GM19372 (cell line): Measurements from ENCODE around the gene PGGHG.
"Not testable (repeated sequence)": the region's sequence is repeated elsewhere in the genome, so short reads cannot be mapped to it uniquely, and the experiment has no call there.

Source experiments
- ATAC-seq: cut with Tn5 transposase; IDR thresholded peaks from one replicate; pipeline ENCODE4 v1.9.1; 2021; ENCODE audit warnings: mild to moderate bottlenecking, low read depth, moderate library complexity; ENCODE audit not compliant: unreplicated experiment

The PGGHG gene

DNA sequence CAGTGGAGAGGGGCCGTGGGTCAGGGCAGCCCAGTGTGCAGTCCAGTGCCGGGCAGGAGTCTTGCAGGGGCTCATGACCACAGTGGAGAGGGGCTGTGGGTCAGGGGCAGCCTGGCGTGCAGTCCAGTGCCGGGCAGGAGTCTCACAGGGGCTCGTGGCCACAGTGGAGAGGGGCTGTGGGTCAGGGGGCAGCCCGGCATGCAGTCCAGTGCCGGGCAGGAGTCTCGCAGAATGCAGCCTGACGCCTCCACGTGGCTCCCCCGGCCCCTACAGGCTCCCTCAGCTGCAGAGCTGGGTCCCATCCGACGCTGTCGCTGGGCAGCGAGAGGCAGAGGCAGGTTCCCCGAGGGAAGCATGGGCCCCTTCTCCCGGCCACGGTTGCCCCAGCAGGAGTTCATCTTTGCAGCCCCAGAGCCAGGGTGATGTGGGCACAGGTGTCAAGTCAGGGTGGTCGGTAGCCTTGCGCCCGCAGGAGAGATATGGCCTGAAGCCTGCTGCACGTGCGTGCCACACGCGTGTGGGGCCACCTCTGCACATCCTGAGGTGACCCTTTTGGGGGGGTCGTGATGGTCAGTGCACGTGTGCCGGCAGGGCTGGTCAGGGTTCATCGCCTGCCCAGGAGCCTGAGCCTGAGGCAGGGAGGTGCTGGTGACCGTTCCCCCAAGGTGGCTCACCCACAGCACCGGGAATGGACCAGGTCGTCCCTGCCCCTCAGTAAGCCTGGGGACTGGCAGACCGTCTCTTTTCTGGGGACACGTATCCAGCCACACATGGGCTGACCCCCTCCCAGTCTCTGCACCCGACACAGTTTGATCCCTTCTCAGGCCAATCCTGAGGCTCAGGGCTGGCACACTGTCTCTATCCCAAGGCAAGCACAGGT lies 7.5 kb downstream of the PGGHG start:
- ATAC-seq, result no peak

DNA sequence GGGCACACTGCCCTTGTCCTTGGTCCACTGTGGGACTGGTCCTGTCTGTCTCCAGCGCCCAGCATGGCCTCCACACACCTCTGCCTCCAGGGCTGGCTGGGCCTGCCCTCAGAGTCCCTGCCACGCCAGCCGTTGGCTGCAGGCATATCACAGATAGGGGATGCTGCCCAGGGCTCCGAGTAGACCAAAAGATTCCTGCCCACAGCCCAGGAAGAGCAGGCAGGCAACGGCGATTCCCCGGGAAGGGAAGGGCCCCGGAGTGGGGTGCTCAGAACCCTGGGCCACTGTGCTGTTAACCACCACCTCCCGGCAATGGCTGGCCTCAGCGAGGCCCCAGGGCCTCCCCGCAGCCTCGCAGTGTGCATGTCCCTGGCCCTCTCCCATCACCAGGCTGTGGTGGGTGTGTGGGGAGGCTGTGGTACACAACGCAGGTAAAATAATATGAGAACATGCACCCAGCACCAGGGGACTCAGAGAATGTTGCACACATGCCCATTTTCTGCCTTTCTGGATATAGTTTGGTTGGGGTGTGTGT lies 8.2 kb downstream of the PGGHG start:
- no peak for ATAC-seq

DNA sequence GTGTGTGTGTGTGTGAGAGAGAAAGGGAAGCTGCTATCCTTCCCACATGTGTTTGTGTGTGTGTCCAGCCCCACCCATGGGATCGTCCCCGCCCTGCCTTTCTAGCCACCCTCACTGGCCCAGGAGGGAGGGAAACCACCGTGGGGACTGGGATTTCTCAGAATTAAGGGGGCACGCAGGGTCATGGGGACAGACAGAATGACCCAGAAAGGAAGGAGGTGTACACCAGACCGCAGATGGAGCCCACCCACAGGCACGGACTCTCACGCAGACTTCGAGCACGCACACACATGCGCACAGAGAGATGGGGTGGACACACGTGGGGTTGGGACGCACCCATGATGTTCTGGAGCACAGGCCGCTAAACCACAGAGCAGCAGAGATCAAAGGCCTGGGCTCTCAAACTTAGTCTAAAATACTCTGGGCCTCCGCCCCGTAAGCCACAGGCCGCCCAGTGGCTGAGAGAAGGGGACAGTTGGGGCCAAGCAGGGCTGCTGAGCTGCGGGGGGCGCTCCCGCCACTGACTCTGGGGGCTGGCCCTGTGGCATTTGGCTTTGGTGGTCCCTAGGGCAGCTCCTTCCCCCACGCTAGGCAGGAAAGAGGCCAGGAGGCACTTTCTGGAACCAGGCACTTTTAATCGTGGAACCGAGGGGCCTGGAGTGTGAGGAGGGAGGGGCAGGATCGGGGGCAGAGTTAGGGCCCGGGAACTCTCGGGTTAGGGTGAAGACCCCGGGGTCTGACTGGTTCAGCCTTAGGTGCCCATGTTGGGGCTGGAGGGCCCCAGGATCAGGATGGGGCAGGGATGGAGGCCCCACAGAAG lies 8.9 kb downstream of the PGGHG start:
- no peak for ATAC-seq

DNA sequence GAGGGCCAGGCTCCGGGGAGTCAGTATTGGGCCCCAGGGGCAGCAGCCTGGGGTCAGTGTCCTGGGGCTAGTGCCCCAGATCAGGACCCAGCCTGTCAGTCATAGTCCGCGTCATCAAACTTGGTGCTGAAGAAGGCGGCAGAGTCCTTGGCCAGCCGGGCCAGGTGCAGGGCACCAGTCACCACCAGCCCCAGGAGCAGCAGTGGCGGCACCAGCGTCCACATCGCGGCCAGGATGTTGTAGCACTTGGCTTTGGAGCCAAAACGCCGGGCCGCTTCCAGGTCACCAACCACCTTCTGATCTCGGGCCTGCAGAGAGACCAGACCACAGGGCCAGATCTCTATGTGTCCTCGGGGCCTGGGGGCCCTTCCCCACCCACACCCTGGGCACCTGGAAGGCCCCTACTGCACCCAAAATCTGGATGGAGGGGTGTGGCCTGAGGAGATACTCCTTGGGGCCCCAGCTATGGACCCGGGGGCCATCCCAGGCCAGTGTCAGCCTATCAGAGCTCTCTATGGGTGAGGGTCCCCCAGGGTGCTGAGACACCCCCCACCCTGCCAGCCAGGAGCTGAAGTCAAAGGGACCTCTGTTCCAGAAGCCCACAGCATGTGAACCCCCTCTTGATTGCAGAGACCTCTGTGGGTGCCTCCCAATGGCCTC lies 9.6 kb downstream of the PGGHG start:
- ATAC-seq, result no peak

DNA sequence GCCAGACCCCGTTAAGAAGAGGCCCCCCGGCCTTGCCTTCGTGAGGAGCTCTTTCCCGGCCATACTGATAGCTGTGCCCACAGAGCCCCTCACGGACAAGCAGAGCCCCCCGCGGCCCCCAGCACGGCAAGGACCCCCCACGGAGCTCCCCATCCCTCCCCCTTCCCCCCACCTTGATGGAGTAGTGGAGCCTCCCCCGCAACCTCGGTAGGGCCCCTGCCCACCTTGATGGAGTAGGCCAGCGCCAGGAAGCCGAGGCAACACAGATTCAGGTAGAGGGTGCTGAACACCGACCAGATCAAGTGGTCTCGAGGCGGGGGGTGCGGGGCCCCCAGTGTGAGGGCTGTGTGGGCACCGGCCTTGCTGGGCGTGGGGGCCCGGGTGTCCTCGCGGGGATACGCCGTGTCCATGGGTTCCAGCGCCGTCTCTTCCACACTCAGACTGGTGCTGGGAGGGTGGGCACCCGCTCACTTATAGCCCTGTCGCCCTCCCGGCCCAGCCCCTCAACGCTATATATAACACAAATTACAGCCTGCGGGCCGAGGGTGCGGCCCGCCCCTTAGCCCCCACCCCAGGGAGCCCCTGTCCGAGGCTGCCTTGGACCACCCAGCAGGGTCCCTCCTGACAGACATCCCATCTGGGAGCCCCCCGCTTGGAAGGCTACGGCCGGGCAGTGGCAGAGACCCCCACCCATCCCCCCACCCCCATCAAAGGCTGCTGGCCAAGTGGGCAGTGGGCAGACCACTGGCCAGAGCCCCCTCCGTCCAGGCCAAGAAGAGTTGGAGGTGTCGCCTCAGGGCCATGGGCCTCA lies 10.4 kb downstream of the PGGHG start, which contains the start of gene IFITM5:
IFITM5 (minus strand) TSS at position 446 of the 811 bp plus-strand sequence; CDS start at position 410, 36 bp downstream.
- ATAC-seq, result no peak

DNA sequence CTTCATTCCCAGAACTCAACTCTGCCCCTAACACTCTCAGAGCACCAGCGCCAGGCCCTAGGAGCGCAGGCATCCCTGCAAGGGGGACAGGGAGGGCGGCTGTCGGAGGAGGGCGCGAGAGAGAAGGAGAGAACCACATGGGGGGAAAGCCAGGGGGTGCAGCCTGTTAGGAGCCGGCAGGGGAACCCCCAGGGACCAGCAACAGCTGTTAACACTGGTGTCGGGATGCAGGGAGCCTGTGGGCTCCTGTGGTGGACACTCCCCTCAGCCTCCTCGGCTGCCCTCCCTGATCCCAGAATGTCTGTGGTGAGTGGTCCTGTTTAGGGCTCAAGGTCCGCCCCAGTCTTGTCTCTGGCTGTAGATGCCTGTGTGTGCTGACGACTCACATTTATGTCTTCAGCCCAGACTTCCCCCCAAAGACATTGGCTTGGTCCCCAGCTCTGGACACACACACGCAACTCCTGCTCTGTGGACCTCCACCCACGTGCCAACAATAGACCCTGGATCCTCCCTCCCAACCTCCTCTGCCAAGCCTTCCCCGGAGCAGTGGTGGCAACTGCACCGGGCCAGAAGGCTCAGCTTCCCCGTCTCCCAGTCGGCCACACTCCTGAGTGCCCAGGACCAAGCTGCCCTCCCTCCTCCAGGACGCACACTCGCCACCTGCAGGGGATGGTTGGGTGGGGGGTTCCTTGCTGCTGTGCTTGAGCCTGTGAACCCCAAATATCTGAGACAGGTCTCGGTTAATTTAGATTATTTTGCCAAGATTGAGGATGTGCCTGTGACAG lies 11.2 kb downstream of the PGGHG start:
- no peak for ATAC-seq

DNA sequence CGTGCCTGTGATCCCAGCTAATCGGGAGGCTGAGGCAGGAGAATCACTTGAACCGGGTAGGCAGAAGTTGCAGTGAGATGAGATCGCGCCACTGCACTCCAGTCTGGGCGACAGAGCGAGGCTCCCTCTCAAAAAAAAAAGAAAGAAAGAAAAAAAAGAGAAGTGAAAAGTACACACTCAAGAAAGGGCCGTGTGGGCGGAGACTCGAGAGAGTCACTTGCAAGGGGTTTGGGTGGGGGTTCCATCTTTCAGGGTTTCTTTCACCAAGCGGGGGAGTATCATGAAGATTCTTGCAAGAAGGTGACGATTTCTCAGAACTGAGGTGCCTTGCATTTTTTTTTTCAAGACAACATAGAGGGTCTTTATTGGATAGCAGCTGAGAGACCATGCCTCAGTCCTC lies 14.4 kb downstream of the PGGHG start:
- ATAC-seq, result no peak

DNA sequence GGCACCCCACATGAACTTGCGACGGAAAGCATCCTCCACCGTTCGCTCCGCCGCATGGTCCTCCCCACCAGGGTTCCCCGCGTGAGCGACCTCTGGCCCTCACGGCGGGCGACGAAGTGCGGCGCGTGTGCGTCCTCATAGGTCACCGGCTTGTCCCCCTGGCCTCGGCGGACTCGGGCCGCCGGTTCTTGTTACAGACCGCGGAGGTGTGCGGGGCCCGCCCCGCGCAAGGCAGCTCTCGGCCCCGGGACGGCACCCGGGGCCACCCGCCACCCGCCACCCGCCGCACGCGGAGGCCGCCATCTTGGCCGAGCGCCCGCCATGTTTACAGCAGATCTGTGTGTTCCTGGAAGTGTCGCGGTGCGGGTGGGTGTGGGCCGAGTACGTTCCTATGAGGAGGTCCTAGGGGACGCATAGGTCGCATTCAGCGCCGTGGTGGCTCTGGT lies 15.2 kb downstream of the PGGHG start:
- ATAC-seq, result no peak

DNA sequence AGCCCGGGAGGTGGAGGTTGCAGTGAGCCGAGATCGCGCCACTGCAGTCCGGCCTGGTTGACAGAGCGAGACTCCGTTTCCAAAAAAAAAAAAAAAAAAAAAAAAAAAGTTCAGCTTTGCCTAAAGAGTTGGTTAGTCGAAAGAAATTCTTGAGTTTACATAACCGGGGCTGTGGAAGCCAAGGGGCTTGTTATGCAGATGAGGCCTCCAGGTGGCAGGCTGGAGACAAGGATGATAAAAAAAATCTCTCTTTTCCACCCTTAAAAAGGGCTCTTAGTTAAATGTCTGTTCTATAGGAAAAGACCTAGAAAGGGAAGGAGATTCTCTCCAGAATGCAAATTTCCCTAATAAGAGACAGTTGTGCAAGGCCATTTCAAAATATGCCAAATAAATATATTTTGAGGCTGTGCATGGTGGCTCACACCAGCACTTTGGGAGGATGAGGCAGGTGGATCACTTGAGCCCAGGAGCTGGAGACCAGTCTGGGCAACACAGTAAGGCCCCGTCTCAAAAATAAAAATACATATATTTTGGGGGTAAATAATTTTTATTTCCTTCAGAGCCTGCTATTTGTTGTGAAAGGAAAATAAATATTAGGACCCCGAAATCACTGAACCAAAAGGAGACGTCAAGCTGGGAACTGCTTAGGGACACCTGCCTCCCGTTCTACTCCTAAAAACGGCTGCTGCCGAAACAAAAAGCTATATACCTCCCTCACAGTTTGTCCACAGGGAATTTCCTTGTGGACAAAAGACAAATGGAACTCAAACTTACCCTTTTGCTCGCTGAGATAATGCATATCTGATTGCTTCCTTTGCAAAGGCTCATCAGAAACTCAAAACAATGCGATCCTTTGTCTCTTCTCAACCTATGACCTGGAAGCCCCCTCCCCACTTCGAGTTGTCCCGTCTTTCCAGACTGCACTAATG lies 16.3 kb downstream of the PGGHG start:
- no peak for ATAC-seq

DNA sequence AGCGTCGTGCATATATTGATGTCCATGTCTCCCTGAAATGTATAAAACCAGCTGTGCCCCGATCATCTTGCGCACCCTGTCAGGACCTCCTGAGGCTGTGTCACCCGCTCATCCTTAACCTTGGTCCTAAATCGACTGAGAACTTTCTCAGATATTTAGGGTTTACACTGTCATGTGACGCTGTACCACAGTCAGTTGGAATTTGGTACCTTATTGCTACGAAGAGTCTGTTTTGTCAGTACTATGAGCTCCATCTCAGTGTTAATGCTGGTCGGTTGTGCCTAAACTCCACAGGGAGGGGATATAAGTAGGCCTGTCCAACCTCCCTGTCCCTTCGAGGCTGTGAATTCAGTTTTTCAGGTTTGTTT lies 16.9 kb downstream of the PGGHG start:
- no peak for ATAC-seq

DNA sequence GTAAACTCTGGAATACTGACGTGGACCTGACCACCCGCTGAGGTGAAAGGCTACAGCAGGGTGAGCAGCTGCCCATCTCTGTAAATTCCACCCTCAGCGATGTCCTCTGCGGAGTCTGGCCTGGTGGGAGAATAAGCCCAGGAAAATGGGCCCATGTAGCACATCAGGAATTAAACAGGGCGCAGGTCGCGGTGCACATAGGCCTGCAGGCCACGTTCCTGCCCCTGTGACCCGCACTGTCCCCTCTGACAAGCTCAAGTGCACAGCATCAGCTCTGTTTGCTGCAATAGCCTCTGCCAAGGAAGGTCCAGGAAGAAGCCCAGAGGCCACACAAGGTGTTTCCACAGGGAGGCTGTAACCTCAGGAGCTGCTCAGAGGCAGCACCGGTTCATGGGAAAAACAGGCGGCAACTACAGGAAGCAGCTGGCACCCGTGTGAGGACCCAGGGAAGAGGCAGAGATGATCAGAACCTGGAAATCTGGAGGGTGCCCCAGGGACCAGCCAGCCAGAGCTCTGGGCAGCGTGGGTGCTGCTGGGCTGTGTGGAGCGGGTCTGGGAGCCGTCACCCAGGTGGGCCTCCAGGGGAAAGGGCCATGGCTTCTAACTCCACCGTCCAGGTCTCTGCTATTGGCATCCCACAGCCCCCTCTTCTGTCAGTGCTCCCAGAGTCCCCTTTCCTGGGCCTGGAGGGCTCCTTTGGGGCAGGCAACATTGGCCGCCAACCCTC lies 17.9 kb downstream of the PGGHG start:
- no peak for ATAC-seq

DNA sequence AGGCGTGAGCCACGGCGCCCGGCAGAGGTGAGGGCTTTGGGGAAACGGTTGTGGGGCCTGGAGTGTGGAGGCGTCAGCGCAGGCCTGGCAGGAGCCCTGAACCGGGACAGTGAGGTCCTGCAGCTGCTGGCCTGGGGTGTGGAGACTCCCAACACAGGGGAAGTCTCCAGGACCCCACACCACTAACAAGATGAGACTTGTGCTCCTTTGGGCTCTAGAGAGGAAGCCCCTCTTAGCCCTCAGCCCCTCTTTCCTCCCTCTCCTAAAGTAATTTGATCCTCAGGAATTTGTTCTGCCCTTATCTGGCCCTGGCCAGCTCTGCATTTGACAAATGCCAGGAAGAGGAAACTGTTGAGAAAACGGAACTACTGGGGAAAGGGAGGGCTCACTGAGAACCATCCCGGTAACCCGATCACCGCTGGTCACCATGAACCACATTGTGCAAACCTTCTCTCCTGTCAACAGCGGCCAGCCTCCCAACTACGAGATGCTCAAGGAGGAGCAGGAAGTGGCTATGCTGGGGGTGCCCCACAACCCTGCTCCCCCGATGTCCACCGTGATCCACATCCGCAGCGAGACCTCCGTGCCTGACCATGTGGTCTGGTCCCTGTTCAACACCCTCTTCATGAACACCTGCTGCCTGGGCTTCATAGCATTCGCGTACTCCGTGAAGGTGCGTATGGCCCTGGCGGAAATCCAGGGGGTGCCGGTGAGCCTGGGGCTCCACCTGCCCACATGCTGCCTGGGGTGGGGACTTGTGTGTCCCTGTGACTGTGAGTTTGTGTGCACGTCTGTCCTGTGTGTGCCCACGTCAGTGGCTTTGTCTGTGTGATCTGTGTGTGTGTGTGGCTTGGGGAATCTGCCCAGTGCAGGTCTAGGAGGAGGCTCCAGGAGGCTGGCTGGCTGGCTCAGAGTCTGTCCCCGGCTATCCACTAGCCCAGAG lies 19.1 kb downstream of the PGGHG start, which contains the start of gene IFITM2:
IFITM2 (plus strand) TSS at position 51 of the 943 bp plus-strand sequence; CDS start at position 428, 377 bp downstream.
- not testable (repeated sequence) for ATAC-seq

DNA sequence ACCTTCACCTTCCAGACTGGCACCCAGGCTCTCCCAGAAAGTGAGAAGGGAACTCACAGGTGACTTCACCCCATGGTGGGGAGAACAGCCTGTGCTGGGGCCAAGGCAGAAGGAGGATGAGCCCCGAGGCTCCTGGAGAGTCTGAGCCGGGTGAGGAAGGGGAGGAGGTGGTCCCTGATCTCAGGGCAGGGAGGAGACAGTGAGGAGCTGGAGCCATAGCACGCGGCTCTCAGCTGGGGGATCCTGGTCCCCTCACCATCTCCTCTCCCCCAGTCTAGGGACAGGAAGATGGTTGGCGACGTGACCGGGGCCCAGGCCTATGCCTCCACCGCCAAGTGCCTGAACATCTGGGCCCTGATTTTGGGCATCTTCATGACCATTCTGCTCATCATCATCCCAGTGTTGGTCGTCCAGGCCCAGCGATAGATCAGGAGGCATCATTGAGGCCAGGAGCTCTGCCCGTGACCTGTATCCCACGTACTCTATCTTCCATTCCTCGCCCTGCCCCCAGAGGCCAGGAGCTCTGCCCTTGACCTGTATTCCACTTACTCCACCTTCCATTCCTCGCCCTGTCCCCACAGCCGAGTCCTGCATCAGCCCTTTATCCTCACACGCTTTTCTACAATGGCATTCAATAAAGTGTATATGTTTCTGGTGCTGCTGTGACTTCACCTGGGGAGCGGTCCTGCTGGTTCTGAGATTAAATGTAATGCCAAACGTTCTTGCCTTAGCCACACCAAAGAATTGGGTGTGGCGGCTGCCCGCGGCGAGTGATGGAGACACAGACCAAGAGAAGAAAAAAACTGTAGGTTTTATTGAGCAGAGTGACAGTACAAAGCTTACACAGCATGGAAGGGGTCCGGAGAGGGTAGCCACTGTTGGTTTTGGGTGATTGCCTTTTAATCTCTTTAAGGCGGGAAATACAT lies 20.1 kb downstream of the PGGHG start:
- not testable (repeated sequence) for ATAC-seq

DNA sequence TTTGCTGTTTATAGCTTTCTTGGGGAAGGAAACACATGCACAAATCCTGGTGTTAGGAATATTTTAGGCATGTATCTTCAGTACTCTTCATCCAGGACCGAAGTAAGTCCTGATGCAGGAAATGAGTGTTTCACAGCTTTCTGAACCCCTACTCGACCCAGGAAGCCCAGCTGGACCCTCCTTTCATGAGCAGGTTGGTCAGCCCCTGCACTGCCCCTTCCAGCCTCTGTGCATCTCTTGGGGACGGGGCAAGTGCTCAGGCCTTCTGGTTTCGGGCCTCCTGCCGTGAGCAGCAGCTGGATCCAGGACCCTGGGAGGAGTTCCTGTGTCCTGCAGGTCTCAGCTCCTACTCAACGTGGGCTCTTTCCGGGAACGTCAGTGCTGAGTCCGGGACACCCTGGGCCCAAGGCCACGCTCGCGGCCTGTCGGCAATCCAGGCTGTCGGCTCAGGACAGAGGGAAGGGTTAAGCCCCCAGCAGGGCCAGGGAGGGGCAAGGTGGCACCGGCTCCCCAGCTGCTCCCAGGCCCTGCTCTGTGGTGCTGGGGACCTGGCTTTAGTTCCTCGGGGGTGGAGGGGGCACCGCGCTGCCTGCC lies 21.1 kb downstream of the PGGHG start:
- not testable (repeated sequence) for ATAC-seq
